MV-4-11 (cell line): ENCODE measurements around the gene BLOC1S3.

Source experiments
- DNase-seq: peaks from one replicate; lab custom pipeline; 2025; lab: John Stamatoyannopoulos, UW

BLOC1S3 gene, protein sequence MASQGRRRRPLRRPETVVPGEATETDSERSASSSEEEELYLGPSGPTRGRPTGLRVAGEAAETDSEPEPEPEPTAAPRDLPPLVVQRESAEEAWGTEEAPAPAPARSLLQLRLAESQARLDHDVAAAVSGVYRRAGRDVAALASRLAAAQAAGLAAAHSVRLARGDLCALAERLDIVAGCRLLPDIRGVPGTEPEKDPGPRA

GRCh38 chr19:45178262-45179071 lies at the start of gene BLOC1S3:
TSS of gene BLOC1S3 (plus strand) at chr19:45178784. CDS start at chr19:45179297, 513 bp downstream.
- DNase-seq = peak; percentile 100

DNA sequence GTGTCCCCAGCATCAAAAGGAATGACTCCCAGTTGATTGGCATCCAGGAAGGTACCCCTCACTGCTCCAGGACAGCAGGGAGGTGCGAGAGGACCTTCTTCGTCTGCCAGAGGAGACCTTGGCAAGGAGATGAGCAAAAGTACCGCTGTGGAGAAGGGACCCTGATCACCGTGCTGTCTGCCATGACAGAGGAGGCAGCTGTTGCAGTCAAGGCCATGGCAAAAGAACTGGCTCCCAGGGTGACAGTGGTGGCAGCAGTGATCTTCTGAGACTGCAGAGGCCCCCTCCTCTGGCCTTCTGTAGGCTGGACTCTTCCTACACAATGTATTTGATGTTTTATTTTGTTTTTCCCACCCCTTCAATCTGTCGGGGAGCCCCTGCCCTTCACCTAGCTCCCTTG lies 49.8 kb upstream of the BLOC1S3 start:
- DNase-seq = no peak

DNA sequence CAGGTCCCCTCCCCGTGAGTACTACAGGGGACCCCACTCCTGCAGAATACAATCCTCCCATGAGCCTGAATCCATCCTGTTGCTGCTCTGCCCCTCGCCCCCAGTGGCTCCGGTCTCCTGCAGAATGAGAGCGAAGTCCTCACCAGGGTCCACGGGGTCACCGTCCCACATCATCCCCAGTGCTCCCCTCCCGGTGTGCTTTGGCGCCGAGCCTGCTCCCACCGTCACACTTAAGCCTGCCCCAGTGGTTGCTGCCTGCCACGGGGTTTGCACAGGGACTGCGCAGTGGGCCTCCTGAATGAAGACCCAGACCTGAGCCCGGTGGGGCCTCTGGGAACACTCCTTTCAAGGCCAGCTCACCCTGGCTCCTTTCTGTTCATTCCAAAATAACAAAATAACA lies 48.3 kb upstream of the BLOC1S3 start:
- DNase-seq = no peak

GRCh38 chr19:45130888-45131615 lies 47.5 kb upstream of the BLOC1S3 start:
- DNase-seq = no peak

GRCh38 chr19:45133661-45134060 lies 44.9 kb upstream of the BLOC1S3 start:
- no peak for DNase-seq

GRCh38 chr19:45135176-45135885 lies 43.3 kb upstream of the BLOC1S3 start:
- no peak for DNase-seq

DNA sequence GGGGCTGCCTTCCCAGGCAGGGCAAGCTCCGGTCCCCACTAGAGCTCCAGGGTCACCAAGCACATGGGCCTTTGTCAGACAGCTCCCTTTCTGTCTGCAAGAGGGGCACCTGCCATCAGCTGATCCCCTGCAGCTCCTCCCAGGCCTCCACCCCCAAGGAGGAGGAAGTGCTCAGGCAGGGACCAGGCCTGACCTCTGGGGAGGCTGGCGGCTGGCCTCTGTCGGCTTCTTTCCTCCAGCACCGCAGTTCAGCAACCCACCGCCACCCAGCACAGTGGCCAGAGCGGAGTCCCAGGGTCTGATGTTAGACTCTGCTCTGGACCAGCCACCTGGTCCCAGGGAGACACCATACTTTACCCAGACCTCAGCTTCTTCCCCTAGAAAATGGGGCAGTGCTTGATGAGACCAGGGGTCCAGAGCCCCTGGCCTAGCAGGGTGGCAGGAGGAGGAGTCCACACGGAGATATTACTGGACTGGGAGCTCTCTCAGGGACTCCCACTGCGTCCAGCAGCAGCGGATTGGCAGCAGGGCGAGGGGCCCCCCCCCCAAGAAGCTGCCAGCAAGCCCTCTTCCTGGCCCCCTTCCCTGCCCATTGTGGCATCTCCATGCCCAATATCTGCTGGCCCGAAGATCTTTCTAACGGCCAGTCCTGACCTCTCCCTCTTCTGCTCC lies 41.9 kb upstream of the BLOC1S3 start:
- DNase-seq = peak; percentile 78

- peak; percentile 87 for DNase-seq
These were observed 41.3 kb upstream of the BLOC1S3 start for GRCh38 chr19:45137179-45137761.

DNA sequence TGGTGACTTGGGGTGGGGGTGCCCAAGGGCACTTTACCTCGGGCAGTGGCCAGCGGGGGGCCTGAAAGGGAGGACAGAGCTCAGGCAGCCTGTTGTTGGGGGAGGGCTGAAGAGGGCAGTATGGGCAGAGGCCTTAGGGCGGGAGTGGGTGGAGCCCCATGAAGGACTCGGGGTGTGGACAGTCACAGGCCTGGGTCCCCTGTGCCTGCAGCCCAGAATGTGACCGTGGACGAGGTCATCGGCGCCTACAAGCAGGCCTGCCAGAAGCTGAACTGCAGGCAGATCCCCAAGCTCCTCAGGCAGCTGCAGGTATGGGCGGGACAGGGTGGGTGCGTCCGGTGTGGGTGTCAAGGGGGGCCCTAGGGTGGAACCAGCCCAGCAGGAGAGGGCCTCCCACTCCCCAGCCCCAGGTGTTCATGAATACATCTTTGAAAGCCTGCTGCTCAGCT lies 40.3 kb upstream of the BLOC1S3 start:
- DNase-seq = no peak

DNA sequence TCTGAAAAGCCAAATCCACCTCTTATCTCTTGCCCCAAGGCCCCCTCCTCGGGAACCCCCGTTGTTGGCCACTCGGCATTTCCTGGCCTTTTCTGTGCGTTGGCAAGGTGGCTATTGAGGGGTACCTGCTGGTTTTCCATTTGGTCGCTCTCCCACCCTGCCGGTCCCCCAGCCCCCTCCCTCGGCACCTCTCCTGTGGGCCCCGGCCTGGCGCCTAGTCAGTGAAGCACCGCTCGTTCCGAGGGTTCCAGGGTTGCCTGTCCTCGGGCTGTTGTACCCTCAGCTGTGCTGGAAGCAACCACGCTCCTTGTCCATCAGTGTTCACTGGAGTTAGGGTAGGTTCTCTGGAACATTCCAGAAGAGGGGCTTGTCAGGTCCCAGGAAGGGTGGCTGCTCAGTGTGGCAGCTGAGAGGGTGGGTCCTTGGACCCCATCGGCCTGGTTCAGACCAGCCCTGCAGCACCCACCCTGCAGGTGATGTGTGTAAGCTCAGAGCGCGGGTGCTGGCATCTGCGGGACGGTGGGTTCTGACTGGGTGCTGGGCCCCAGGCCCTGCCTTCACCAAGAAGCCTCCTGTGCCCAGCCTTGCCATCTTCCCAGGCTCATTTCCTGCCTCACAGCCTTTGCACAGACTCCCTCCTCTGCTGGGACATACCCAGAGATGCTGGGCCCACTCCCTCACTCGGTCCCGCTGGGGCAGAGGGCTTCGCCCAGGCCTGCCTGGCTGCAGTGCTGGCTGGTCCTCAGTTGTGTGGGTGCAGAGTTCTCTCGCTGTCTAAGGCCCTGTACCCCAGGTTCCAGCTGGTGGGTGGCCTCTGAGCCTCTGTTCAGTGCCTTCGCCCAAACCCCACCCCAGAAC lies 39.1 kb upstream of the BLOC1S3 start:
- no peak for DNase-seq

- DNase-seq = no peak
These were observed 38.5 kb upstream of the BLOC1S3 start for GRCh38 chr19:45140144-45140503.

- no peak for DNase-seq
These were observed 38.1 kb upstream of the BLOC1S3 start for GRCh38 chr19:45140533-45140932.

DNA sequence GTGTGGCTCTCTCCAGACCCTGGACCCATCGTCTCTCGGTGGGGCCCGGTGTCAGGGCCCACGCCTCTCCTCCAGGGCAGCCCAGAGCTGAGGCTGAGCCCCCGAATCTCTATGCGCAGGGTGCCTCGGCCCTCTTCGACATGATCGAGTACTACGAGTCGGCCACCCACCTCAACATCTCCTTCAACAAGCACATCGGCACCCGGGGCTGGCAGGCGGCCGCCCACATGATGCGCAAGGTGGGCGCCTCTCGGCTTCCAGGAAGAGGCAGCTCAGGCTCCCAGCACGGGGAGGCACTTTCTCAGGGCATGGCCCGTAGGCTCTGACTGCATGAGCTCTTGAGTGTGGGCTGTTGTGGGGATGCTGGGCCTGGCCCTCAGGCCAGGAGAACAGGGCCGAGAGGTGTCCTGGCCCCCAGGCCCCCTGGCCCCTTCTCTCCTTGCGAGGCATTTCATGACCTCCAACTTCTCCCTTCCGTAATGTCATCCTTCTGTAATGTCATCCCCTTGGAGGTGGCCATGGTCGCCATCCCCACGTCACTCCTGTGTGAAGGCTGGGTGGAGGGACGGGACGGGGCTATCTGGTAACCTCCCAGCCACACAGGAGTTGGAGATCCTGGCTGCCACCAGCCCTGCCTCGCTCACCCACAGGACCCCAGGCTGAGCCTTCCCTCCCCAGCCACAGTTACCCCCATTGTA lies 37.2 kb upstream of the BLOC1S3 start:
- no peak for DNase-seq

- no peak for DNase-seq
These were observed 36.4 kb upstream of the BLOC1S3 start for GRCh38 chr19:45142016-45142725.

- no peak for DNase-seq
These were observed 35.9 kb upstream of the BLOC1S3 start for GRCh38 chr19:45142726-45143110.

GRCh38 chr19:45144431-45145269 lies 33.9 kb upstream of the BLOC1S3 start:
- no peak for DNase-seq

DNA sequence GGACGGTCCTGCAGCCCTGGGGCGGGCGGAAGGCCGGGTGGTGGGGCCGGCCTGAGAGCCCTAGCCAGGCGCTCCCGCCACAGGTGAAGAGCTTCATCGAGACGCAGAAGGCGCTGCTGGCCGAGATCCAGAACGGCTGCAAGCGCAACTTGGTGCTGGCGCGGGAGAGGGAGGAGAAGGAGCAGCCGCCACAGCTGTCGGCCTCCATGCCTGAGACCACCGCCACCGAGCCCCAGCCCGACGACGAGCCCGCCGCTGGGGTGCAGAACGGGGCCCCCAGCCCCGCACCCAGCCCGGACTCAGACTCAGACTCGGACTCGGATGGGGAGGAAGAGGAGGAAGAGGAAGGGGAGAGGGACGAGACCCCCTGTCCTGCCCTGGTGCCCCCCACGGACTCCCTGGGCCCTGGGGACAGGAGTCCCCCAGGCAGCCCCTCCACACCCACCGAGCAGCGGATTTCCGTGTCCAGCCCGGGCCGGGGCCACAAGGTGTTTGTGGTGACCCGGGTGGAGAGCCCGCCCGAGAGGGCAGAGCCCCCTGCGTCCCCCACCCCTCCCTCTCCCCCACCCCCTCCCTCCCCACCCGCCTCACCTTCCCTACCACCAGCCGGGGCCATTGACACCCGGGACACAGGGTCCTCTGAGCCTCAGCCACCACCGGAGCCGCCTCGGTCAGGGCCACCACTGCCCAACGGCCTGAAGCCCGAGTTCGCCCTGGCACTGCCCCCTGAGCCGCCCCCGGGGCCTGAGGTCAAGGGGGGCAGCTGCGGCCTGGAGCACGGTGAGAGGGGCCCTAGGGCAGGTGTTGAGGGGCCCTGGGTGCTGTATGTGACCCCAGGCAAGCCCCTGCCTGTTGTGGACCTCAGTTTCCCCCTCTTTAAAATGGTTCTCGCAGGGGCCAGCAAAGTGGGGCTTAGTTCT lies 33.1 kb upstream of the BLOC1S3 start:
- DNase-seq = no peak
